ENCODE results near the gene HBE1. TPM values are rescaled to one million over a fixed set of nuclear protein-coding genes. Genes with fewer than 3 reads are reported as not detected.

The HBE1 gene
- total and polyA plus RNA-seq, 9 of the 15 experiments (the other 6 are each of a cell fraction or from before 2014, with no cell fraction given) = 612 to 10,250 (median 2,181) TPM

GRCh38 chr11:5285703-5286340 is 16.1 kb upstream of the HBE1 start:
- peak; percentile 37 for TF ChIP-seq RBBP5 (IDR thresholded peaks at IDR 0.05; ENCODE audit: borderline replicate concordance, insufficient read depth, low read length, poor library complexity, severe bottlenecking)
- TF ChIP-seq ZNF311 (CRISPR knock-in tag; IDR thresholded peaks at IDR 0.05) = peak; percentile 27; the same call in 1 of the 2 replicates
- TF ChIP-seq ZNF644 (tag; IDR thresholded peaks at IDR 0.05; ENCODE audit: low read depth) = peak; percentile 30; the same call in 1 of the 2 replicates
- no peak for TF ChIP-seq PHTF2 (CRISPR knock-in tag; IDR thresholded peaks at IDR 0.05)
- WGBS (ENCODE audit: insufficient coverage, low coverage, missing lambda C conversion rate) = 23% methylated on average over 4 of the region's 4 CpGs
- BruUV-seq (replicated peaks) = no TSS peak

More at GRCh38 chr11:5285703-5286340, 16.1 kb upstream of the HBE1 start:
- DNase-seq (ENCODE audit: extremely low read depth in 1 of 4, low spot score in 3 of 4) = no peak
- H3K4me1 ChIP-seq (replicated peaks in 1 of 2; ENCODE audit: control insufficient read depth in 2 of 2, insufficient read depth in 2 of 2, low read length in 2 of 2) = peaks cover 21 to 86% of the 10 kb centered on the region in 2 experiments; a peak in 4 of 5 replicates
- no peaks in the 10 kb centered on the region for H4K20me1 ChIP-seq (replicated peaks; ENCODE audit: control insufficient read depth, insufficient read depth, low read length)
- H2AFZ ChIP-seq (ENCODE audit: low read depth, low read length) = no peak overlapping the region
- no peaks in the 10 kb centered on the region for H3K27me3 ChIP-seq (ENCODE audit: control insufficient read depth in 2 of 2, insufficient read depth in 2 of 2, low read length in 2 of 2)
- ATAC-seq = no peak
- H3K9me3 ChIP-seq (replicated peaks; ENCODE audit: control insufficient read depth, insufficient read depth, low read depth, low read length) = no peaks in the 10 kb centered on the region
- no peak for FAIRE-seq
- peak overlapping the region; percentile 80 for H3K4me2 ChIP-seq (ENCODE audit: insufficient read depth, low read length)
- intact Hi-C loops (cut with micrococcal nuclease) = loop anchor here (10.0 kb wide), 2 partner anchors 219 to 309 kb away; partner anchors contain the start of genes TRIM6 and UBQLN3
- peak overlapping the region in 1 of 2 experiments; percentile 56; a peak in 2 of 4 replicates for H3K9ac ChIP-seq (ENCODE audit: insufficient read depth in 1 of 2, low read depth in 2 of 2, low read length in 2 of 2)
- CTCF ChIA-PET (ENCODE audit: low intra/inter-chr PET ratio) = interaction anchor here (0.8 kb wide), 1 partner anchor 81 kb away, joined by 4 read pairs; no protein-coding TSS in a partner anchor
- peak overlapping the region; percentile 77 for H3K27ac ChIP-seq (ENCODE audit: extremely low read depth, low read depth, low read length)
- peaks cover 95% of the 10 kb centered on the region for H3K79me2 ChIP-seq (ENCODE audit: control insufficient read depth, insufficient read depth, low read length)
- peaks cover 29% of the 10 kb centered on the region for H3K36me3 ChIP-seq (ENCODE audit: control insufficient read depth, insufficient read depth, low read length)
- no peaks in the 10 kb centered on the region for H3K9me1 ChIP-seq (ENCODE audit: control insufficient read depth, insufficient read depth, low read length)
- POLR2A ChIA-PET = interaction anchor here (0.9 to 6.4 kb wide), 6 partner anchors 8 to 38 kb away, joined by 3 to 40 read pairs (median 4); partner anchors contain the start of gene HBE1
- in situ Hi-C loops (cut with MboI) = loop anchor here (5.0 kb wide), 2 partner anchors 44 to 164 kb away; no protein-coding TSS in a partner anchor
- H3K4me3 ChIP-seq = no peak overlapping the region

All from K562 (cell line).